RPMI8226 (cell line): ENCODE data around the gene PPP4R3B.
A peak's percentile ranks its signal among the peaks of the same experiment; 100 is the strongest.
"Not testable (repeated sequence)": the region's sequence is repeated elsewhere in the genome, so short reads cannot be mapped to it uniquely, and the experiment has no call there.

ENCODE experiments used
- DNase-seq: peaks from one replicate; pipeline ENCODE4 v3.0.0-alpha.2; 2015

The PPP4R3B gene

DNA sequence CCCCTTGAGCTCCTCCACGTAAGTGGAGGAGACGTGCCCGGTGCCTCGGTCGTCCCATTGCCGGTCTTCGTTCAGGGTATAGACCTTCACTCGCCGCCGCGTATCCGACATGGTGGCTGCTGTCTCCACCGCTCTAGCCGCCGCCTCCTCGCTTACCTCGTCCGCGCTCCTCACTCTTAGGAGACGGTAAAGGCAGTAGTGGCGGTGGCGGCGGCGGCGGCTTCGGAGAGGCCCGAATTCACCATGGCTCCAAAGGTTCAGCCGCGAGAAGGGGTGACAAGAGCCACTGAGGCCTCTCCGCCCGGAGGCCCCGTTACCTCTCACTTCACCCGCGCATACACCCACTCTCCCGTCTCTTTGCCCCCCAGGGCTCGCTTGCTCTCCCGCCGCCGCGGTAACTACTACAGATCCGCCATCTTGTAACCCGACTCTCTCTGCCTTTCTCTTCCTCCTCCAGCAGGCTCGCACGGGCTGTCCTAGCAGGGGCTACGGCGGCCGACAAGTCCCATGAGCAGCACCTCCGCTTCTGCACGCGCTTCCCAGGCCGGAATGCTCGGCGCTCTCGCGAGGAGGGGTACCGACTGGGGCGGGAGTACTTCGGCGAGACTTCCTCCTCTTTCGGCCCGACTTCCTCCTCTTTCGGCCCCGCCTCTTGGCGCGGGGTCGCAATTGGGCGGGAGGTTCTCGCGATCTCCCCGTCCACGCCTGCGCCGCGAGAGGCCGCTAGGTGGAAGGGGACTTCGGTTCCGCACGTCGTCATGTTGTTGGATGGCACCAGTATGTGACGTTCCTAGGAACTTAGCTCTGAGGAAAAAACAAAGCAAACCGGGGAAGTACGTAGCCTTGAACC, at the start of gene PPP4R3B:
TSS of gene PPP4R3B (minus strand) at position 448 of the 850 bp plus-strand sequence. CDS start at position 111, 337 bp downstream.
- DNase-seq, result peak; percentile 99

DNA sequence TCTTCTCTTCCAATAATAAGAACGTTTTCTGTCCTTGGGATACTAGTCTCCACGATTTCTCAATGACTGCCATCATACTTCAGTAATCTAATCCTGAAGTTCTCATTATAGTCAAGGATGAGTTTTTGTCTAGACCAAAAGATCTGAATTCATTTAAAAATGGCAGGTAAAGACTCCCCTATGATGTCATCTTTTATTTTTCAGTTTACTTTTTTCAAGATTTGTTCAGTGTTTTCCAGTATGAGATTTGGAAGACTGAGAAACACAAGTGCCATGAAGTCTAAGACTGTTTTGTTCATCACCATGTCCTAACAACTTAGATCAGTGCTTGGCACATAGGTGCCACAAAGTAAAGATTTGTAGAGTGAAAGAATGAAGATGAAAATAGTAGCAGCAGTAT, 35.8 kb upstream of the PPP4R3B start:
- DNase-seq, result no peak

DNA sequence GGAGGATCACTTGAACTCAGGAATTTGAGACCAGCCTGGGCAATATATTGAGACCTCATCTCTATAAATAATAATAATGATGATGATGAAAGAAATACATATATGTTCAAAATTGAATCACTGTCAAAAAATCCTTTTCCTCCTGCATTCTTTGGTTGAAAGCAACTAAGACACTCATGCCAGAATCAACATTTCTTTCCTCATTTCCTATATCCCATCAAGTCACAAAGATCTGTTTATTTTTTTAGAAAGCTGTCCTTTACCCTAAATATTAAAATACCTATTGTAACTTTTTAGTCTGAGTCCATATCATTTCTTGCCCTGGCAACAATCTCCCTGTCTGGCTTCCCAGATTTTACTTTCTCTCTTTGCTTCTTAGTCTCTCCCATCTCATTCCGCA, 31.8 kb upstream of the PPP4R3B start:
- DNase-seq, result no peak

DNA sequence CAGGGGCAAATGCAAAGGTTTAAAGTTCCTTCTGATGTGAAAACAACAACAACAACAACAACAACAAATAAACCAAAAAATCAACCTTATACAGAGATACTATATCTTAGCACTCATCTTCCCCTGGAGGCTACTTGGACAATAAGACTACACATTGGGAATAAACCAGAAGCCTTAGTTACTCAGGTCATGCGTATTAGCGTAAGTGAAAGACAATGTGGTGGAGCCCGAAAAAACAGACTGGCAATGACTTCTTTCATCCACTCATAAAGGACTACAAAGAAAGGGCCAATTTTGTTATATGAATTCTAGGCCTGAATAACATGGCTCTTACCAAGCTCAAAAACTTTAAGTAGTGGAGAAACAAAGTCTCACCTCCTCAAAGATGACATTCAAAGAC, 19.4 kb upstream of the PPP4R3B start:
- no peak for DNase-seq

DNA sequence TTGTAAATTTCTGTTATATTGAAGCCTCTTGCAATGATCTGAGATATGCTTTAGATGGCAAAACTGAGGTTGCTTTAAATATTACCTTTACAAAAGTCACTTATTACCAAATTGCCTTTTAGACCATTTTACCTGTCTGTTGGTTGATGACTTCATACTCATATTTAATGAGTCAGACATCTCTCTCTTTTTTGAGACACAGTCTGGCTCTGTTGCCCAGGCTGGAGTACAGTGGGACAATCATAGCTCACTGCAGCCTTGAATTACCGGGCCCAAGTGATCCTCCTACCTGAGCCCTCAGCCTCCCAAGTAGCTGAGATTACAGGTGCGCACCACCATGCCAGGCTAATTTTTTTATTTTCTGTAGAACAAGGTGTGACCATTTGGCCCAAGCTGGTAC, 11.5 kb upstream of the PPP4R3B start:
- no peak for DNase-seq

DNA sequence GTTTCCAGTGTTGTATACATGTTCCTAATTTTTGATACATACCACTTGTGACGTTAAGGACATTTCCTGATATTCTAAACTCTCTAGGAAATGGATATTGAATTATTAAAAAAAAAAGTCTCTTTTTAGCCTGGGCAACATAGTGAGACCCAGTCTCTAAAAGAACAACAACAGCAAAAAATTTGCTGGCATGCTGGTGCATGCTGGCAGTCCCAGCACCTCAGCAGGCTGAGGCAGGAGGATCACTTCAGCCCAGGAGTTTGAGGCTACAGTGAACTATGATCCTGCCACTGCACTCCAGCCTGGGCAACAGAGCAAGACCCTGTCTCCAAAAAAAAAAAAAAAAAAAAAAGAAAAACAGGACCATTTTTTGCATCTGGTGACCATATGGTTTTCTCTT, 10.5 kb upstream of the PPP4R3B start:
- DNase-seq, result no peak

DNA sequence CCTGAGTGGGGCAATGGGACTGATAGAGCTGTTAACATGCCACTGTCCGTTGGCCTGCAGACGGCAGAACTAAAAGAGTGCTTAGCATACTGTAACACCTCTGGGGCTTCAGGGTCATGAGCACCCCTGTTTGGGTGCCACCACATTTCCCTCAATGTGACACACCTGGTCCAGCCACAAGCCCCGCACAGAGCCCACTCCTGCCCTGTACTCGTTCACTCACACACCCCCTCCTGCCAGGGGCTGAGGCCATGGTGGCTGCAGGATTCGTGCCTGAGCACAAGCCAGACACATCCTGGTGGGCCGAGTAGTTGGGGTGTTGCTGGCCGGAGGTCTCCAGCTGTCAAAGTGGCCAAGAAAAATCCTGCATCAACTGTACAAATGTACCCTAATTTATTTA, 4.4 kb upstream of the PPP4R3B start:
- no peak for DNase-seq

DNA sequence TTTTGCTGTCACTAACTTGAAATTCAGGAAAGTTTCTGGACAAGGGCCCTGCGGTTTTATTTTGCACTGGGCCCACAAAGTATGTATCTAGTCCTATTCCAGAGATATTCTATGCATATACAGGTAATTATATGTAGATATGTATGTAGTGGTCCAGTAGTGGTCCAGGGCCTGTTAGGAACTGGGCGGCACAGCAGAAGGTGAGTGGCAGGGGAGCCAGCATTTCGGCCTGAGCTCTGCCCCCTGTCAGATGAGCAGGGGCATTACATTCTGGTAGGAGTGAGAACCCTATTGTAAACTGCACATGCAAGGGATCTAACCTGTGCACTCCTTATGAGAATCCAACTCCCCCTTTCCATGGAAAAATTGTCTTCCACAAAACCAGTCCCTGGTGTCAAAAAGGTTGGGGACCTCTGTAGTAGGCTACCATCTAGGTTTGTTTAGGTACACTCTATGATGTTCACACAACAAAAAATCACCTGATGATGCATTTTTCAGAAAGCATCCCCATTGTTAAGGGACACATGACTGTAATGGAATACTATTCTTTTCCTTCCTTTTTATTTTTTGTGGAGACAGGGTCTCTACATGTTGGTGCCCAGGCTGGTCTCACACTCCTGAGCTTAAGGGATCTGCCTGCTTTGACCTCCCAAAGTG, 2.8 kb upstream of the PPP4R3B start:
- peak; percentile 40 for DNase-seq

DNA sequence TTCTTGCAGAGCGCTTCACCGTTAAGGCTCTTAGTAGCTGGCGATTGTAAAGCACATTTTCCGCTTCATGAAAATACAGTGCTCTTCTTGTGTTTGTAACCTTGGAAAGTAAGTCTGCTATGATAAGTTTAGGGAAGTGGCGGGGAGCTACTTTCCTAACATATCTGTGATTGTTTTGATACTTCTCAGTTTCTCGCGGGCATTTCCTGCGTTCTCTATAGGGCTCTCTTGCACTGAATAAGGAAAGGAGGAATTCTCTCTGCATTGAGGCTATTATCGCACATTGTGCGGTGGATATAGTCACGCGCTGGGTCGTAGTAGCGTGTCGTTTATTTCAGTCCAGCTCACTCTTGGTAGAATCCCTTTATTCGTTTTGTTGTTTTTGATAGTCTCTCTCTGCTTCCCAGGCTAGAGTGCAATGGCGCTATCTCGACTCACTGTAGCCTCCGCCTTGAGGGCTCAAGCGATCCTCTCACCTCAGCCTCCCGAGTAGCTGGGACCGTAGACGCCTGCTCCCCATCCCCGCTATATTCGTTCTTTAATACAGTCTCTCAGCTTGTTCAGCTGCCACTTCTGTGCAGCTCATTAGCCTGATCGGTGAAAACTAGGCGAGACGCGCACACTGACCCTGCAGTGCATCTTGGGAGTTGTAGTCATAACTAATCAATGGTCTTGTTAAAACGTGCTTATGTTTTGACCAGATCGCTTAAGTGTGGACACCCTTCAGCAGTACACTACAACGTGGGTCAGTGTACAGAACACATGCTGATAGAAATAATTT, 1.0 kb upstream of the PPP4R3B start:
- DNase-seq, result peak; percentile 65

DNA sequence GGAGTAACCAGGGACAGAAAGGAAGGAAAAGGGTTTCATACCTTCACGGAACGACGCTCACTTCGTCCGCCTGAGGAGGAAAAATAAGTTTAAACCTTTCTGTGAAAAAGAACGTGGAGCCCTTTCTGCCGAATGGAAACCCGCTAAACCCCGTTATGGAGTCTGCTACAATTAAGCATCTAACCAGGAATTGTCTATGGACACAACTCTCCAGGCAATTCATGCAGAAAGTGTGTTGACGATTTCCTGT, 528 bp upstream of the PPP4R3B start:
- peak; percentile 10 for DNase-seq

DNA sequence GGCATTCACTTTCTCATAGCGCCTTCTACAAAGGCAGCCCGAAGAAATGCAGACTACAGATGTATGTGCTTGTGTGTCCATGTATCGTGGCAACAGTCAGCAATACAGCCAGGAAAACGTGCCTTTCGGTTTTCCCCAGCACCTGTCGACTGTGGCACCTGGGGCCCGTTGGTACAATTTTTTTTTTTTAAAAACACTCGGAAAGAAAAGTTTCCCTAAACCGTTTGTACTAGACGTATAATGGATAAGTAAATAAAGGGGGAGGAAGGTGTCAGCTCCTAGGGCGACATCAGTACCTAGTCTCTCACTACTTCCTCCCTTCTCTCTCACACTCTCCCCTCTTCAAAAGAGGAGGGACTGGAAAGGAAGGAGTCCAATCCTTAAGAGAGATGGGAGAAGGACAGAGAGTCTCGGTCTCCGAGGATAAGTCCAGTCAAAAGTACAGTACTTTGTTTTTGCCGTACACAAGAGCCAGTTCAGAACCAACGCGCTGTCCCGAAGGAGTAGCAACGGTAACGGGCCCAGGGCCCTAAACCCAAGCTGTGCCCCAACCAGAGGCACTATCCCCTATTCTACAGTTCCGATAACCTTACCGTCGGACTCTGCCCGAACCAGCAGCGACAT, 759 bp downstream of the PPP4R3B start:
- DNase-seq, result peak; percentile 77

DNA sequence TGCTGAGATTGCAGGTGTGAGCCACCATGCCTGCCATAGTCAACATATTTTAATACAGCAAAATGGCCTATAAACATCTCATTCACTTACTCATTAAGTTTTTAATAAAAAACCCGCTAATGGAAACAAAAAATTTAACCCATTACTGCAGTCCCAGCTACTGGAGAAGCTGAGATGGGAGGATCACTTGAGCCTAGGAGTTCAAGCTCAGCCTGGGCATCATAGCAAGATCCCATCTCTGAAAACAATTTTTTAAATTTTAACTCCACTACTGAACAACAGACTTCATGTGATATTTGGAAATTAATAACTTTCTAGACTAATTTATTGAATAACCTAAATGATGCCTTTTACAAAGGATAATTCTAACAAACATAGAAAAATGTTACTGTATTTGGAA, 5.4 kb downstream of the PPP4R3B start:
- DNase-seq, result no peak

DNA sequence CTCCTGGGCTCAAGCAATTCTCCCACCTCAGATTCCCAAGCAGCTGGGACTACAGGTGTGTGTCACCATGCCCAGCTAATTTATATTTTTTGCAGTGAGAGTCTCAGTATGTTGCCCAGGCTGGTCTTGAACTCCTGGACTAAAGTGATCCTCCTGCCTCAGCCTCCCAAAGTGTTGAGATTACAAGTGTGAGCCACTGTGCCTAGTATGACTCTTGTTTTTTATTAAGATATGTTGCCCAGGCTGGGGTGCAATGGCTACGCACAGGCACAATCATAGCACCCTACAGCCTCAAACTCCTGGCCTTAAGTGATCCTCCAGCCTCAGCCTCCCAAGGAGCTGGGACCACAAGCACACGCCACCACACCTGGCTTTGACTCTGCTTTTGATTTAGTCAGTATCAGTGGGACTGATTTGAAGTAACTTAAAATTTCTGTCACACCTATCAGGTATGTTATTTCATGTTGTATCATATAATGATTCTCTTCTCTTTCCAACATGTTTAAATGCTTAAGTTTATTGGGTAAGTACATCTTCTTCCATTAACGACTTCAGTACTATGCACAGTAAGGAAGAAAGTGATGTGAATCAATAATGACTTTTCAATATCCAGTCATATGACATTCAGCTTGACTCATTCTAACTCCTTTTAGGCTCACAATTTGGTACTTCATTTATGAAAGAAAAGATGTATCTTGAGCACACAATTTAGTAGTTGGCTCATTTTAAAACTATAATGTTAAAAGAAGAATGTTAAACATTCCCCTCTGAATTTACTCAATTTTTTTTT, 6.3 kb downstream of the PPP4R3B start:
- DNase-seq, result no peak

DNA sequence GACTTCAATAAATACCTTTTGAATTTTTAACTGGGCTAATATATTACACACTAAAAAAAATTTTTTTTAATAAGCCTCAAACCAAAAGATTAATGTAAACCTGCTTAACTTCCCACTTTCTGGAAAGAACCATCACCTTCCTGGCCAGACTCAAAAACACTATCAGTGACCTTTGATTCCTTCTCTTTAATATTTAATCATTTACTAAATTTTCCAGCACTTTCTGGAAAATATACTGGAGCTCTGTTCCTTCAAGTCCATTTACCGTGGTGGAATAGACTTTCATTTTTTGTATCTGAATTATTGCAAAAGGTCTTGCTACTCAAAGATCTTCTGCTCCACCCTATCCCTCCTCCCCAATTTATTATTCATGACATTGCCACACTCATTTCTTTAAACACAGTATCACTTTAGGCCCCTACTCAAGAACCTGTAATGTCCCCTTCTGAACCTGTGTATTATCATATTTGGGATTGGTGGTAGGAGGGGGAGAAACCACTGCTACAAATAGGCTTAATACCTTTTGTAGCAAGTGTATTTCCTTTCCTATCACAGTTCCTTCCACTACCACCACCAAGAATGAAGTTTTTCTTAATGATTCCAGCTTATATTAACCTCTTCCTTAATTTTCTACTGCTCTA, 7.4 kb downstream of the PPP4R3B start:
- DNase-seq, result no peak

DNA sequence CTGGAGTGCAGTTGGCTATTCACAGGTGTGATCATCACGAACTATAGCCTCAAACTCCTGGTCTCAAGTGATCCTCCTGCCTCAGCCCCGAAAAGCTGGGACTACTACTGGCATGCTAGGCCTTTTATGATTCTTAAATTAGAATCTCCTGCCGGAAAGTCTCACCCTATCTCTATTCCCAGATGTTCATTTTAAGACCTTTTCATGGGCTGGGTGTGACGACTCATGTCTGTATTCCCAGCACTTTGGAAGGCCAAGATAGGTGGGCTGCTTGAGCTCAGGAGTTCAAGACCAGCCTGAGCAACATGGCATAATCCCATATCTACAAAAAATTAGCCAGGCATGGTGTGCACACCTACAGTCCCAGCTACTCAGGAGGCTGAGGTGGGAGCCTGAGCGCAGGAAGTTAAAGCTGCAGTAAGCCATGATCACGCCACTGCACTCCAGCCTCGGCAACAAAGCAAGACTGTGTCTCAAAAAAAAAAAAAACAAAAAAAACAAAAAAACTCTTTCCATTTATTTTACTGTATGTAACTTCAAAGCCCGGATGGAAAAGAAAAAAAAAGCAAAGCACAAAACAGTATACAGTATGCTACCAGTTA, 8.1 kb downstream of the PPP4R3B start:
- no peak for DNase-seq

DNA sequence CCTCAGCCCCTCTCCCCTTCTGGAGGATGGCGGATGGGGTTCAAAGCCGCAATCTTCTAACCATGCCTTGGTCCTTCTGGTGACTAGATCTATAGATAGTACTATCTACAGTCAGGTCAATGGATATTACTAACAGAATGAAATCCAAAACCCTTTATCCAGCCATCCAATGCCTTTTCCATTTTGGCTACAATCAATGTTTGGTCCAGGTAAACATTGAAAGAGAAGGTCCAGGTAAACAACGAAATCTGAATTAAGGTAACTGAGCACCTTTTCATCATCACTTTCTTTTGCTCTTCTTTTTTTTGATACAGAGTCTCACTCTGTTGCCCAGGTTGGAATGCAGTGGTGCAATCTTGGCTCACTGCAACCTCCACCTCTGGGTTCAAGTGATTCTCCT, 9.7 kb downstream of the PPP4R3B start:
- DNase-seq, result no peak

DNA sequence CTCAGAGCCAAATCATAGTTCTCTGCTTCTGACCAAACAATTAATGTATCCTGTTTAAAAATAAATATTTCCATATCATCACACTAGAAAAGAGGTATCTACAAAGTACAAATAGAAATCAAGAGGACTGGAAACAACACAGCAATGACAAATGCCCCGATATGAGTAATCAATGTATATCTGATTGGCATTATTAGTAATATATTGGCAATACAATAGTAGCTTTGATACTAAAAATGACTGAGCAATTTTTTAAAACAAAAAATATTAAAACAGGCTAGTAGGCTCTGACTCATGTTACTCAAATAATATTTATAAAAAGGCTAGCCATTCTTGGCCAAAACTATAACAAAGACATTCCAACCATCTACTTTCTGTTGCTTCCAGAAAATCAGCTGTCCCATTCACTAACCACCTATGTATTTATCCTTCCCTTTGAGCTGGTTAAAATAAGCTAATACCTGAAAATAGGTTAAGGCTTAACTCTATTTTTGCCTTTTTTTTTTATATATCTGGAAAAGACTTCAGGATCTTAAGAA, 13.3 kb downstream of the PPP4R3B start:
- DNase-seq, result no peak

DNA sequence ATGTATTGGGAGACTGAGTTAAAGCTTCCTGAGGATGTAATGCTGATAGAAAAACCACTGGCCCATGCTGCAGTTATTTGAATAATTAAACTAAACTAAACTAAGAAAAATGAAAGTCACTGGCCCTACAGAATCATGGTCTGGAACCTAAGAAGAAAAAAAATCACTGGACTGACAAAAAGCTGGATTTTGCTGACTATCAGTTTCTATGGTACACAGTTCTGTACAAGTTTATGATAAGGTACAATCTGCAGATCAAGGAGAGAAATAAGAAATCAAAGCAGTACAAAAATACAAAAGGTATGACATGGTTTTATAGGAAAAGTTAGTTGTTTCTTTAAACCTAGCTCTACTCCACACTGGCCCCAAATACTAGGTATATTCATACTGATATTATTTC, 15.6 kb downstream of the PPP4R3B start:
- DNase-seq, result no peak

DNA sequence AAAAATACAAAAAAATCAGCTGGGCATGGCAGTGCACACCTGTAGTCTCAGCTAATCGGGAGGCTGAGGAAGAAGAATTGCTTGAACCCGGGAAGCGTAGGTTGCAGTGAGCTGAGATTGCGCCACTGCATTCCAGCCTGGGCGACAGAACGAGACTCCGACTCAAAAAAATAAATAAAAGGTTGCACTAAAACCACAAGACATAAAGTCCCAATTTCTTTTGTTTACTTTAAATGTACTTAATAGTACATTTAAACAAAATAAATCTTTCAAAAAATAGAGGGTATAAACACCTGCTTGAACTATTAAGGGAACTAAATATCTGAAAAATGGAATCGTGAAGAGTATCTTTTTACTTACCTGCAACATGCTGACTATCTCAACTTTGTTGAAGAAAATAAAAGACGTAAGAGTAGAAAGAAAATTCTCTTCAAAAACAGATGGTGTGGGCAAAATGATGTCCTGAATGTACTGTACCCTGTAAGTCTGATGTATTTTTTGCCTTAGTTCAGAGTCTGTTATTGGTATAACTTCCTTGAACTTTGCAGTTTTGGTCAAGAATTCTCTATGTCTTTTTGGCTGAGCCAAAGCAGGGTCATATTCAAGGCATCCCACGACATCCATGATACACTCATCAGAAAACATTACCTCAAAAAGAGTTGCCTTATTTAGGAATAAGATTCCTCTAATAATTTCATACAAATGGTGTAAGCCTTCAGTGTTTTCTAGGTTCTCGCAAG, 19.2 kb downstream of the PPP4R3B start:
- DNase-seq, result no peak

DNA sequence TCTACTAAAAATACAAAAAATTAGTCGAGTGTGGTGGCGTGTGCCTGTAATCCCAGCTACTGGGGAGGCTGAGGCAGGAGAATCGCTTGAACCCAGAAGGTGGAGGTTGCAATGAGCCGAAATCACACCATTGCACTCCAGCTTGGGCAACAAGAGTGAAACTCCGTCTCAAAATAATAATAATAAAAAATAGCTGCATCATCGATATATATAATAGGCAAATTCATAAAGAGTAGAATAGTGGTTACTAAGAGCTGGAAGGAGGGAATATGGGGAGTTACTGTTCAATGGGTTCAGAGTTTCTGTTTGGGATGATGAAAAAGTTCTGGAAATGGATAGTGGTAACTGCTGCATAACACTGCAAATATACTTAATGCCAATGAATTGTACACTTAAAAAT, 20.6 kb downstream of the PPP4R3B start:
- DNase-seq, result not testable (repeated sequence)

DNA sequence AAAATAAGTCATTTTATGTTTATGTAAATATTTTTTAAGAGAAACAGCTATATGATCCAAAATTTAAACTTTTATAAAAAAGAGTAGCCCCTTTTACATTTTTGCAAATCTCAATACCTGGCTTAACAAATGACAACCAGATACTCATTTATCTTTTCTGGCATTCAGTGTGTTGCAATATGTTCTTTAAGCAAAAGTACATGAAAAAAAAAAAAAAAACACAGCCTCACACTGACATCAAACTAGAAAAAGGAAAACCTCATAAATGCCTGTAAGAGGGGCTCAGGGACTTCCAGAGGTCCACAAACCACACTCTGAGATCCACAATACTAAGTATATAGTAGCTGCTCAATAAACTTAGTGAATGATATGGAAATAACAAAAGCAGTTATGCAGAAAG, 21.9 kb downstream of the PPP4R3B start:
- no peak for DNase-seq
